Ecto neural progenitor cell (in vitro differentiated cells): ENCODE data around the gene KMT2D.

Experiments
- DNase-seq: peaks from one replicate; pipeline ENCODE4 v3.0.0-alpha.2; 2018; ENCODE audit warnings: low spot score

KMT2D gene

GRCh38 chr12:49036029-49036428 is 24.6 kb downstream of the KMT2D start:
- DNase-seq = no peak

GRCh38 chr12:49034286-49034622 is 26.3 kb downstream of the KMT2D start:
- DNase-seq = no peak

- no peak for DNase-seq
Observed at GRCh38 chr12:49033611-49034285, 26.8 kb downstream of the KMT2D start.

- no peak for DNase-seq
Observed at GRCh38 chr12:49032679-49033447, 27.7 kb downstream of the KMT2D start.

- DNase-seq = no peak
Observed at GRCh38 chr12:49032276-49032675, 28.3 kb downstream of the KMT2D start.

- DNase-seq = no peak
Observed at GRCh38 chr12:49031573-49032161, 28.9 kb downstream of the KMT2D start.

- no peak for DNase-seq
Observed at GRCh38 chr12:49030714-49031572, 29.7 kb downstream of the KMT2D start.

- DNase-seq = no peak
Observed at GRCh38 chr12:49030119-49030518, 30.5 kb downstream of the KMT2D start.

- no peak for DNase-seq
Observed at GRCh38 chr12:49028666-49029275, 31.8 kb downstream of the KMT2D start.

- DNase-seq = no peak
Observed at GRCh38 chr12:49027846-49028555, 32.6 kb downstream of the KMT2D start.

- no peak for DNase-seq
Observed at GRCh38 chr12:49026678-49027480, 33.7 kb downstream of the KMT2D start.

- no peak for DNase-seq
Observed at GRCh38 chr12:49026101-49026500, 34.5 kb downstream of the KMT2D start.

GRCh38 chr12:49025463-49025862 is 35.1 kb downstream of the KMT2D start:
- no peak for DNase-seq

- no peak for DNase-seq
Observed at GRCh38 chr12:49024543-49024942, 36.1 kb downstream of the KMT2D start.

GRCh38 chr12:49023812-49024211 is 36.8 kb downstream of the KMT2D start:
- no peak for DNase-seq

GRCh38 chr12:49022558-49023178 is 37.9 kb downstream of the KMT2D start:
- no peak for DNase-seq

GRCh38 chr12:49021292-49021915 is 39.2 kb downstream of the KMT2D start:
- DNase-seq = no peak

- DNase-seq = no peak
Observed at GRCh38 chr12:49020441-49020840, 40.2 kb downstream of the KMT2D start.
